ENCODE results near the gene SPINK2.

Gene SPINK2

DNA sequence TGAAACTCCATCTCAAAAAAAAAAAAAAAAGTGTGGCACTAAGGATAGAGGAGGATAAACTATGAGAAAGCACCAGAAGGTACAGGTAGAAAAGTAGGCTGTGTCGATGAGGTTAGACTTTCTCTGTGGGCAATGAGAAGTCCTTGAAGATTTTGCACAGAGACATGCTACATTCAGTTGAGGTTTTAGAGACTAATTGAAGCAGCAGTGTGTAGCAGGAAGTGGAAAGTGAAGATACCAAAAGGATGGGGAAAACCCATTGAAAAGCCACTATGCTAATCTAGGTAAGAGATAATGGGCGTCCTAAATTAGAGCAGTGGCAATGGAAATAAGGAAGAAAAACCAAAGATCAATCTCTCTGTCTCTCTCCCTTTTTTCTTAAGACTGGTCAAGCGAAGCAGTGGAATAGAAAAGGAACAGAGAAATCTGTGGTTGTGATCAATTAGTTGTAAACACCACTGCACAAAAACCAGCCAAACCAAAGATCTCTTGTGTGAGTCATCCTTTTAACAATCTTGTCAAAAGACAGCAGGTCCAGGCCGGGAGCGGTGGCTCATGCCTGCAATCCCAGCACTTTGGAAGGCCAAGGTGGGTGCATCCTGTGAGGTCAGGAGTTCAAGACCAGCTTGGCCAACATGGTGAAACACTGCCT, 3.5 kb downstream of the SPINK2 start:
- Histone ChIP-seq H3K4me2 (ENCODE audit: low read depth, low read length, poor library complexity, severe bottlenecking) (peak overlapping the region; percentile 30), H2AFZ (ENCODE audit: low read length) (no peak overlapping the region), H3K4me3 (ENCODE audit: low read length, poor library complexity, severe bottlenecking) (no peak overlapping the region), H3K9ac (ENCODE audit: low read depth, low read length, poor library complexity, severe bottlenecking) (peak overlapping the region; percentile 5), H3K9me2 (replicated peaks; ENCODE audit: low read depth, low read length) (no peaks in the 10 kb centered on the region), H3K4me1 (ENCODE audit: insufficient read depth, low read length, poor library complexity, severe bottlenecking) (peaks cover 22% of the 10 kb centered on the region), H3K27me3 (ENCODE audit: insufficient read depth, low read length, poor library complexity, severe bottlenecking) (no peaks in the 10 kb centered on the region), H3K36me3 (ENCODE audit: insufficient read depth, low read length) (no peaks in the 10 kb centered on the region), H4K20me1 (ENCODE audit: insufficient read depth, low read length, poor library complexity, severe bottlenecking) (no peaks in the 10 kb centered on the region), H3F3A (ENCODE audit: low read depth) (no peaks in the 10 kb centered on the region; the same call in 1 of the 2 replicates), H3K79me2 (ENCODE audit: insufficient read depth, low read length) (no peaks in the 10 kb centered on the region), H3K9me3 (ENCODE audit: insufficient read depth, low read depth, low read length) (no peaks in the 10 kb centered on the region)
- TF ChIP-seq EZH2phosphoT487 (IDR thresholded peaks at IDR 0.05; ENCODE audit: borderline replicate concordance), result no peak
- TF ChIP-seq, protein P1, sequence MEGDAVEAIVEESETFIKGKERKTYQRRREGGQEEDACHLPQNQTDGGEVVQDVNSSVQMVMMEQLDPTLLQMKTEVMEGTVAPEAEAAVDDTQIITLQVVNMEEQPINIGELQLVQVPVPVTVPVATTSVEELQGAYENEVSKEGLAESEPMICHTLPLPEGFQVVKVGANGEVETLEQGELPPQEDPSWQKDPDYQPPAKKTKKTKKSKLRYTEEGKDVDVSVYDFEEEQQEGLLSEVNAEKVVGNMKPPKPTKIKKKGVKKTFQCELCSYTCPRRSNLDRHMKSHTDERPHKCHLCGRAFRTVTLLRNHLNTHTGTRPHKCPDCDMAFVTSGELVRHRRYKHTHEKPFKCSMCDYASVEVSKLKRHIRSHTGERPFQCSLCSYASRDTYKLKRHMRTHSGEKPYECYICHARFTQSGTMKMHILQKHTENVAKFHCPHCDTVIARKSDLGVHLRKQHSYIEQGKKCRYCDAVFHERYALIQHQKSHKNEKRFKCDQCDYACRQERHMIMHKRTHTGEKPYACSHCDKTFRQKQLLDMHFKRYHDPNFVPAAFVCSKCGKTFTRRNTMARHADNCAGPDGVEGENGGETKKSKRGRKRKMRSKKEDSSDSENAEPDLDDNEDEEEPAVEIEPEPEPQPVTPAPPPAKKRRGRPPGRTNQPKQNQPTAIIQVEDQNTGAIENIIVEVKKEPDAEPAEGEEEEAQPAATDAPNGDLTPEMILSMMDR (conservative IDR thresholded peaks at IDR 0.05; ENCODE audit: low read length), result no peak

GRCh38 chr4:56806666-56807065, 14.8 kb downstream of the SPINK2 start:
- Histone ChIP-seq H3K27me3 (ENCODE audit: insufficient read depth, low read length, poor library complexity, severe bottlenecking) (no peaks in the 10 kb centered on the region), H3K4me2 (ENCODE audit: low read depth, low read length, poor library complexity, severe bottlenecking) (no peak overlapping the region), H3K9ac (ENCODE audit: low read depth, low read length, poor library complexity, severe bottlenecking) (no peak overlapping the region), H3K4me1 (ENCODE audit: insufficient read depth, low read length, poor library complexity, severe bottlenecking) (peaks cover 44% of the 10 kb centered on the region), H3K9me2 (replicated peaks; ENCODE audit: low read depth, low read length) (no peaks in the 10 kb centered on the region), H3K36me3 (ENCODE audit: insufficient read depth, low read length) (no peaks in the 10 kb centered on the region), H2AFZ (ENCODE audit: low read length) (no peak overlapping the region), H3K4me3 (ENCODE audit: low read length, poor library complexity, severe bottlenecking) (no peak overlapping the region), H4K20me1 (ENCODE audit: insufficient read depth, low read length, poor library complexity, severe bottlenecking) (no peaks in the 10 kb centered on the region), H3K9me3 (ENCODE audit: insufficient read depth, low read depth, low read length) (no peaks in the 10 kb centered on the region), H3K79me2 (ENCODE audit: insufficient read depth, low read length) (no peaks in the 10 kb centered on the region), H3F3A (ENCODE audit: low read depth) (peaks cover 16% of the 10 kb centered on the region)
- TF ChIP-seq, protein P1 (conservative IDR thresholded peaks at IDR 0.05; ENCODE audit: low read length), result no peak
- TF ChIP-seq EZH2phosphoT487 (IDR thresholded peaks at IDR 0.05; ENCODE audit: borderline replicate concordance), result no peak

- Histone ChIP-seq H3K79me2 (ENCODE audit: insufficient read depth, low read length) (no peaks in the 10 kb centered on the region), H3K9me3 (ENCODE audit: insufficient read depth, low read depth, low read length) (no peaks in the 10 kb centered on the region), H3K4me1 (ENCODE audit: insufficient read depth, low read length, poor library complexity, severe bottlenecking) (peaks cover 48% of the 10 kb centered on the region), H3F3A (ENCODE audit: low read depth) (peaks cover 16% of the 10 kb centered on the region), H2AFZ (ENCODE audit: low read length) (no peak overlapping the region), H3K27me3 (ENCODE audit: insufficient read depth, low read length, poor library complexity, severe bottlenecking) (no peaks in the 10 kb centered on the region), H3K4me3 (ENCODE audit: low read length, poor library complexity, severe bottlenecking) (peak overlapping the region; percentile 33), H3K9ac (ENCODE audit: low read depth, low read length, poor library complexity, severe bottlenecking) (peak overlapping the region; percentile 64), H3K4me2 (ENCODE audit: low read depth, low read length, poor library complexity, severe bottlenecking) (peak overlapping the region; percentile 71), H4K20me1 (ENCODE audit: insufficient read depth, low read length, poor library complexity, severe bottlenecking) (no peaks in the 10 kb centered on the region), H3K36me3 (ENCODE audit: insufficient read depth, low read length) (no peaks in the 10 kb centered on the region), H3K9me2 (replicated peaks; ENCODE audit: low read depth, low read length) (no peaks in the 10 kb centered on the region)
- no peak; the same call in 1 of the 2 replicates for TF ChIP-seq EZH2phosphoT487 (IDR thresholded peaks at IDR 0.05; ENCODE audit: borderline replicate concordance)
- TF ChIP-seq, protein P1 (conservative IDR thresholded peaks at IDR 0.05; ENCODE audit: low read length), result no peak
Measured at GRCh38 chr4:56804551-56804950, 16.9 kb downstream of the SPINK2 start.

Measured in Loucy (cell line).